ENCODE data around the gene SPEF2. TPM values are rescaled to one million over a fixed set of nuclear protein-coding genes. Genes with fewer than 3 reads are reported as not detected.

The SPEF2 gene
- total and polyA plus RNA-seq, 2 of the 13 experiments (the other 11 are each of a cell fraction or from before 2014, with no cell fraction given): 1.5 to 2.3 TPM

DNA sequence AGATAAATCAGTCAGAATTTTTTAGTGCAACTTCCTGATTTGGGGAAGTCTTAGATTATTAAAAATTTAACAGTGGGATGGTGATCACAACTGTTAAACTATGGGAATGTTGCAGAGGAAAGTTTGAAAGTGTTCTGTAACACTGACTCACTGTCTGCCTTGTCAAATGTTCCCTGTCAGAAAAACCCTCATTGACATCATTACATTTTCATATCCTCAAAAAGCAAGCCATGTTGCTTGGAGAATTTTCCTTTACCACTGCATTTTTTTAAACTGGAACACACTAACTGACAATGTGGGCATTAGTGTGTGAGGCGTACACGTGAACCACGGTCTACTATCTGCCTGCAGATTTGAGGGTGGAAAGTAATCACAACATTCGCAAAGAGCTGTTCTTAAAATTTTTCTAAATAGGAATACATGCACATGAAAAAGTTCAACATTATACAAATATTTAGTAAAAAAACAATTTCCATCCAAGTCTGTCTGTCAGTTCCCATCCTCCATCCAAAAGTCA lies 210.5 kb downstream of the SPEF2 start:
- Histone ChIP-seq H3K27ac (ENCODE audit: extremely low read length, insufficient read depth, low read length) (no peak overlapping the region), H3K36me3 (replicated peaks in 1 of 2; ENCODE audit: control insufficient read depth in 1 of 2, insufficient read depth in 2 of 2, low read length in 2 of 2) (no peaks in the 10 kb centered on the region), H3K4me3 (replicated peaks in 1 of 3; ENCODE audit: insufficient read depth in 1 of 3, low read depth in 2 of 3, low read length in 3 of 3) (no peak overlapping the region), H3K9ac (ENCODE audit: insufficient read depth, low read depth, low read length) (no peak overlapping the region), H4K20me1 (ENCODE audit: insufficient read depth, low read length) (no peaks in the 10 kb centered on the region), H3K4me1 (ENCODE audit: insufficient read depth, low read length) (no peaks in the 10 kb centered on the region), H3K79me2 (ENCODE audit: insufficient read depth, low read length) (no peaks in the 10 kb centered on the region), H3K4me2 (ENCODE audit: low read depth, low read length) (no peak overlapping the region), H2AFZ (ENCODE audit: low read length) (no peak overlapping the region), H3K9me3 (ENCODE audit: low read length) (no peaks in the 10 kb centered on the region), H3K27me3 (ENCODE audit: control insufficient read depth in 1 of 2, insufficient read depth in 2 of 2, low read length in 2 of 2) (peaks cover 0 to 3% of the 10 kb centered on the region in 2 experiments; a peak in 2 of 5 replicates)
- in situ Hi-C loops (cut with HindIII; ENCODE audit: extremely low pct_ligation_motif_present, low pct_unique_long_range_greater_than_20kb): no loop called here
- DNase-seq (ENCODE audit: low spot score) (no peak), ATAC-seq (no peak), FAIRE-seq (no peak)
- TF ChIP-seq ZFX (CRISPR knock-in tag; IDR thresholded peaks at IDR 0.05; ENCODE audit: low read depth): no peak
- no peak for TF ChIP-seq MAFF (IDR thresholded peaks at IDR 0.05; ENCODE audit: low read depth, low read length)
- TF ChIP-seq, protein P1, sequence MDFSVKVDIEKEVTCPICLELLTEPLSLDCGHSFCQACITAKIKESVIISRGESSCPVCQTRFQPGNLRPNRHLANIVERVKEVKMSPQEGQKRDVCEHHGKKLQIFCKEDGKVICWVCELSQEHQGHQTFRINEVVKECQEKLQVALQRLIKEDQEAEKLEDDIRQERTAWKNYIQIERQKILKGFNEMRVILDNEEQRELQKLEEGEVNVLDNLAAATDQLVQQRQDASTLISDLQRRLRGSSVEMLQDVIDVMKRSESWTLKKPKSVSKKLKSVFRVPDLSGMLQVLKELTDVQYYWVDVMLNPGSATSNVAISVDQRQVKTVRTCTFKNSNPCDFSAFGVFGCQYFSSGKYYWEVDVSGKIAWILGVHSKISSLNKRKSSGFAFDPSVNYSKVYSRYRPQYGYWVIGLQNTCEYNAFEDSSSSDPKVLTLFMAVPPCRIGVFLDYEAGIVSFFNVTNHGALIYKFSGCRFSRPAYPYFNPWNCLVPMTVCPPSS (IDR thresholded peaks at IDR 0.05): no peak
- TF ChIP-seq, protein P2, sequence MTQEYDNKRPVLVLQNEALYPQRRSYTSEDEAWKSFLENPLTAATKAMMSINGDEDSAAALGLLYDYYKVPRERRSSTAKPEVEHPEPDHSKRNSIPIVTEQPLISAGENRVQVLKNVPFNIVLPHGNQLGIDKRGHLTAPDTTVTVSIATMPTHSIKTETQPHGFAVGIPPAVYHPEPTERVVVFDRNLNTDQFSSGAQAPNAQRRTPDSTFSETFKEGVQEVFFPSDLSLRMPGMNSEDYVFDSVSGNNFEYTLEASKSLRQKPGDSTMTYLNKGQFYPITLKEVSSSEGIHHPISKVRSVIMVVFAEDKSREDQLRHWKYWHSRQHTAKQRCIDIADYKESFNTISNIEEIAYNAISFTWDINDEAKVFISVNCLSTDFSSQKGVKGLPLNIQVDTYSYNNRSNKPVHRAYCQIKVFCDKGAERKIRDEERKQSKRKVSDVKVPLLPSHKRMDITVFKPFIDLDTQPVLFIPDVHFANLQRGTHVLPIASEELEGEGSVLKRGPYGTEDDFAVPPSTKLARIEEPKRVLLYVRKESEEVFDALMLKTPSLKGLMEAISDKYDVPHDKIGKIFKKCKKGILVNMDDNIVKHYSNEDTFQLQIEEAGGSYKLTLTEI (CRISPR knock-in tag; conservative IDR thresholded peaks at IDR 0.05): no peak
- no peak for TF ChIP-seq ZNF383 (CRISPR knock-in tag; IDR thresholded peaks at IDR 0.05; ENCODE audit: borderline replicate concordance)
- TF ChIP-seq TGIF2 (CRISPR knock-in tag; IDR thresholded peaks at IDR 0.05): no peak
- 23% methylated on average over 4 of the region's 4 CpGs for WGBS (ENCODE audit: low lambda C conversion rate)
- intact Hi-C loops (cut with micrococcal nuclease; ENCODE audit: unreplicated experiment): no loop called here
- ChIA-PET CTCF (ENCODE audit: low intra/inter-chr PET ratio, low total read pairs) (no interaction called here), POLR2A (no interaction called here)
- no TSS peak for BruUV-seq (replicated peaks)
